NCI-H1930 (cell line): ENCODE data around the gene UTS2R.
"Not testable (repeated sequence)": the region's sequence is repeated elsewhere in the genome, so short reads cannot be mapped to it uniquely, and the experiment has no call there.

Experiments used
- DNase-seq, 2 experiments: peaks; one replicate each; lab custom pipeline; 2025; lab: John Stamatoyannopoulos, UW

The UTS2R gene

GRCh38 chr17:82375359-82376041, 3.9 kb downstream of the UTS2R start:
- DNase-seq, result no peak

GRCh38 chr17:82376042-82376730, 4.6 kb downstream of the UTS2R start:
- no peak for DNase-seq

GRCh38 chr17:82377294-82377693, 5.7 kb downstream of the UTS2R start:
- not testable (repeated sequence) for DNase-seq

- DNase-seq, result no peak
Observed at GRCh38 chr17:82377924-82378740, 6.6 kb downstream of the UTS2R start.

- no peak for DNase-seq
Observed at GRCh38 chr17:82378741-82379021, 7.1 kb downstream of the UTS2R start.

GRCh38 chr17:82380860-82381702, 9.5 kb downstream of the UTS2R start:
- no peak for DNase-seq

GRCh38 chr17:82381703-82382009, 10.1 kb downstream of the UTS2R start:
- not testable (repeated sequence) for DNase-seq

- DNase-seq, result not testable (repeated sequence)
Observed at GRCh38 chr17:82382220-82382932, 10.8 kb downstream of the UTS2R start.

GRCh38 chr17:82382933-82383255, 11.3 kb downstream of the UTS2R start:
- DNase-seq, result no peak

- no peak for DNase-seq
Observed at GRCh38 chr17:82383411-82383810, 11.8 kb downstream of the UTS2R start.

GRCh38 chr17:82384051-82384729, 12.6 kb downstream of the UTS2R start:
- no peak for DNase-seq

- DNase-seq, result no peak
Observed at GRCh38 chr17:82384730-82385481, 13.3 kb downstream of the UTS2R start.

GRCh38 chr17:82385559-82386254, 14.1 kb downstream of the UTS2R start:
- DNase-seq, result no peak

- DNase-seq, result no peak
Observed at GRCh38 chr17:82386255-82386831, 14.8 kb downstream of the UTS2R start.

GRCh38 chr17:82386881-82387704, 15.5 kb downstream of the UTS2R start:
- no peak for DNase-seq

GRCh38 chr17:82387705-82388106, 16.1 kb downstream of the UTS2R start:
- no peak for DNase-seq

GRCh38 chr17:82388223-82388921, 16.8 kb downstream of the UTS2R start:
- no peak for DNase-seq

GRCh38 chr17:82388922-82389283, 17.3 kb downstream of the UTS2R start:
- DNase-seq, result no peak
